Cortex of kidney (tissue), 1 donor: ENCODE results near the gene CCDC171.
A peak's percentile ranks its signal among the peaks of the same experiment; 100 is the strongest.
"Not testable (repeated sequence)": the region's sequence is repeated elsewhere in the genome, so short reads cannot be mapped to it uniquely, and the experiment has no call there.

Source experiments
- DNase-seq: peaks from one replicate; lab custom pipeline; 2025; lab: John Stamatoyannopoulos, UW

Gene CCDC171

DNA sequence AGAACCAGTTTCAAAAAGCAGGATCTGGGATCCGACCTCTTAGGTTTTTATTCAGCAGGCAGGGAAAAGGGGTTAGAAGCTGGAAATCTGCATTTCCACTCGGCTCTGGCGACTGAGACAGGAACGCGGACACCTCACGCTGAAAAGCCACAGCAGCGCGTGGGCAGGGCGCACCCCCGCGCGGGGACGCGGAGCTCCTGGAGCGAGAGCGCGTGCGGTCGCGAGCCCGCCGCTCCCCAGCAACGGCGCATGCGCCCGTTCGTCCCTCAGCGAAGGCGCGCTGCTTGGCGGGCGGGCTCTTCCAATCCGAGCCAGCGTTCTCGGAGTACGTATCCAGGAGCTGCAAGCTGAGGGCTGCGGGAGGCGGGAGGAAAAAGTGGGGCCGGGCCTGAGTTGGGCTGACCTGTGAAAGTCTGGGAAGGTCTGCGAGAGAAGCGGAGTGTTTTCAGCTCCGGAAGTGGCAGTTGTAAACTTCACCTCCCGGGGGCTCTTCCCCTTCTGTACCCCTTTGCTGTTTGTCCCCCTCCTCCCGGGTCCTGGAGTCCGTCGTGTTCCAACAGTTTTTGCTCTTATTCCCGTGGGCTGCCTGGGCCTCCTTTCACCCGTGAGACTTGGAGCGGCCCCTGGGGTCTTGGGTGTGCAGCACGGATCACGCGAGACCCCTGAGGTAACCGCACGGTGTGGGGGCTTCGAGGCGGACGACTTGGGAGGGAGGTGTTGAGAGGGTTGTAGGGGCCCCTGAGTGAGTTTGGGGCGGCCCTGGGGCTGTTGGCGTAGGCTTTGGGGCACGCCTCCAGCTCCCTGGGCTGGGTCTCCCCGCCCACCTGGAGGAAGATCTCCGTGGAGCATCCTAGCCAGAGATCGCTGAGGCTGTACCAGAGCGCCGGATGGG, at the start of gene CCDC171:
TSS of gene CCDC171 (plus strand) at position 408 of the 892 bp plus-strand sequence. CDS start 11,046 bp downstream, outside the sequence.
- peak; percentile 41 for DNase-seq

DNA sequence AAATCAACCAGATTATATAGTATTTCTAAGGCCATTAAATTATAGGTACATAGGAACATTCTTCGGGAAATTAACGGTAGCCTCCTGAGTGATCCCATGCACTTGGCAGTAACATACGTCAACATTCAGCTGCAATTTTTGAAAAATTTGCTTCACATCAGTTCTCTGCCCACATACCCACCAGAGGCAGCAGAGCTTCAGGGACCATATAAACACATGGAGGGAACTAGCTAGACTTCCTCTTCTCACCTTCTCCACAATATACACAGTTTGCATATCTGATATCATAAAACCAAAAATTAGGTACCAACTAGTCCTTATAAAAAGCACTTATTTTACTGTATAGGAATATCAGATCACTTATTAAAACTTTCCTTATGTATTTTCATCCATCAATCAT, 46.9 kb upstream of the CCDC171 start:
- DNase-seq, result no peak

DNA sequence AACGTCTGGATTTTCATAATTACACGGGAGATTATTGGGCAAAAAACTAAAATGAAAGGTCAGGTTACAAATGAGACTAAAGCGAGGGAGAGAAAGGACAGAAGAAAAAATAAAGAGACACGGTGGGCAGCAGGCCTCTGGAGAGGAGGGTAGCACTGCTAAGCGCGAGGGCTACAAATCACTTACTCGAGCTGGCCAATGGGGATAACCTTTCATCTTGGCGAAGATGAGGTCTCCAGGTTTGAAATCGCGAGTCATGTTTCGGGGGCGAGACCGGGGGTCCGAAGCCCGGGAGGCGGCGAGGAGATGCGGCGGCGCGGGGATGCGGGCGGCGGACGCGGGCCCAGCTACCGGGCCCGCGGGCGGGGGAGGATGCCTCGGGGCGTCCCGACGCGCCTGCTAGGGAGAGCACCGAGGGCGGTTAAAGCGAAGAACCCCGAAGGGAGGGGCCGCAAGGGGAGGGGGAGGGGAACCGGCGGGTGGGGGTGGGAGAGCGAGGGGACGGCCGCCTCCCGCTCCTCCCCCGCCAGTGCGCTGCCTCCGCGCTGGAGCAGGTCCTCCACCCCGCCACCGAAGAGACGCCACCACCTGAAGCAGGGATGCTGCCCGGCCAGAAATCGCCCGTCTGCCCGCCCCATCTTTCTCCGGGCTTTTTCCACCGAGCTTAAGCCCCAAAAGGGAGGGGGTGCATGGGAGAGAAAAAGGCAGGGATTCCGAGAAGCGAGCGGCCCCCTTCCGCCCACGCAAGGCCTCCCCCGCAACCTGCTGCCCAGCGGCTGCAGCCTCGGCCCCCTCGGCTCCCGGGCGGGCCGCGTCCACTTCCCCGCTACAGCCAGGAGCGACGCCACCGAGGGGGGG, 42.7 kb upstream of the CCDC171 start:
- DNase-seq, result no peak

DNA sequence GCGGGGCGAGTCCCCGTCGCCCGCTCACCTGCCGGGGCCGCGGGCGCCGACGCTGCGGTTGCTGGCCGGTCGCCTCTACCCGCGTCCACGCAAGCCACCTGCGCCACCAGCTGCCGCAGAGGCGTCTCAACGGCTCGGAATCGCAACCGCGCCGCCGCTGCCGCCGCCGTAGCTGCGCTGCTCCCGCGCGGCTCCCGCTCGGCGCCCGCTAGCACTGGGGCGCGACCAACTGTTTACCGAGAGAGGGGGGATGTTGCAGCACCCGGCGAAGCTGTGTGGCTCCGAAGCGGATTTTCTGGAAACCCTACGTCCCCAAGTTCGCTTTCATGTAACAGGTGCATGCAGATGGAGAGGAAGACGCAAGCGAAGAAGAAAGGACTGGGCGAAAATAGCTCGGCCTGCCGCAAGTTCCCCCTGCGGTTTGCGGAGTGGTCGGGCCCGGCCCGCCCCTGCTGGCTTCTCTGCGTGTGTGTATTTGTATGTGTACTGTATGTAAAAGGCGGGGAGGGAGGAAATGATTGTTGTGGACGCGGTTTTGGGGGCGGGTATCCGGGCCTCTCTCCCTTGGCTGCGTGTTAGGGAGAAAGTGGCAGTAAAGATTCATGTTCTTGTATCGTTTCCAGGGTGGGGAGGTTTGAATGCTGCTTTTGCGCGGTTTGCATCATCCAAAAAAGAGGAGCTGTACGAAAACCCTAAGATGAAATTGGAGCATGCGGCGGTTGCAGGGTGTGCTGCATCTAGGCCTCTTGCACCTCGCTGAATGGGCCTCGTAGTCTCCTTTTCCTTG, 41.9 kb upstream of the CCDC171 start, which contains the start of gene PSIP1:
TSS of gene PSIP1 (minus strand) at position 182 of the 787 bp plus-strand sequence. CDS start 782 bp downstream, outside the sequence.
- no peak for DNase-seq

DNA sequence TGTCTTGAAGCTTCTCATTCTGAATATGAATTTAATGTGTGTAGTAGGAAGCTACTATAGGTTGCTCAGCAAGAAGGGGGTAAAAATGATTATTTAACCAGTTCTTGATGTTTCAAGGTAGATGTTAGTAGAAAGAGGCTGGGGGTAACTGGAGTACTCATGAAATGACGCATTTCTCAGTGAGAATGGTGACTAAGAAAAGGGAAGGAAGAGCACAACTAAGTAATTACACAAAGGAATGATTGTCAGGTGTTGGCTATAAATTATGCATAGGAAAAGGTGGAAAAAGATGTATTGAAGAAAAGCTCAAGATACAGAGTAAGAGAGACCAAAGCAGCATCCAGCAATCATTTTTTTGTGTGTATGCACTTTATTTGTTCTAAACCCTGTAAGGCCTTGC, 40.6 kb upstream of the CCDC171 start:
- DNase-seq, result no peak

DNA sequence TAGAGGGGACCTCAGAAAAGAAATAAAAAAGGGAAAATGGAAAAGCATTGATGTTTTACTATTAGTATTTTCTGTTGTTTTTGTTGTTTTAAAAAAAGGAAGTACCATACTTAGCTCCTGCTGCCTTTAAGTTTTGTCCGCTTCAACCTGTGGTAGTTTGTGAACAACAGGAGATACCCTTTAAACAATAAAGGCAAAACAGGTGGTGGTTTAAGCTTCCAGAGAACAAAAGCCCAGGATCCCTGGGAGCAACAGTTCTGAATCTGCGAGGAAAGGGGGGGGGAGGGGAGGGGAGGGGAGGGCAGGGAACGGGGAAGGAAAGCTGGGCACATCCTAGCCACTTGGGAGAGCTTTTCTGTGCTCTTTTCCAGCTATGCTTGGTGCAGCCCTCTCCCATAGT, 40.0 kb upstream of the CCDC171 start:
- no peak for DNase-seq

DNA sequence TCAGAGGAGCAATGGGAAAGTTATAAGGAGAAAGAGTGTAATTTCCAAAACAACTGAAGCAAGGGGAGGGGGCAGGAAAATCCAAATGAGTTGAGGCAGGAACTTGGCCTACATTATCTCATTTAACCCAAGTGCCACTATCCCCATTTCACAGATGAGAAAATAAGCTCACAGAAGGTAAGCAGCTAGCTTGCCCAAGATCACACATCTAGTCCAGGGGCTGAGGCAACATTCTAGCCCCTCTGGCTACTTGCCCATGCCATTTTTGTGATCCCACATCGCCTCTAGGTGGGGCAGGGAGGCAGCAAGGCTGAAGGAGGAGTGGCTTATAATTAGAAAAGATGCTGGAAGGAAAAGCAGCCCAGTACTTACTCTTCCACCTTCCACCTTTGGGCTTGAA, 39.5 kb upstream of the CCDC171 start:
- no peak for DNase-seq

DNA sequence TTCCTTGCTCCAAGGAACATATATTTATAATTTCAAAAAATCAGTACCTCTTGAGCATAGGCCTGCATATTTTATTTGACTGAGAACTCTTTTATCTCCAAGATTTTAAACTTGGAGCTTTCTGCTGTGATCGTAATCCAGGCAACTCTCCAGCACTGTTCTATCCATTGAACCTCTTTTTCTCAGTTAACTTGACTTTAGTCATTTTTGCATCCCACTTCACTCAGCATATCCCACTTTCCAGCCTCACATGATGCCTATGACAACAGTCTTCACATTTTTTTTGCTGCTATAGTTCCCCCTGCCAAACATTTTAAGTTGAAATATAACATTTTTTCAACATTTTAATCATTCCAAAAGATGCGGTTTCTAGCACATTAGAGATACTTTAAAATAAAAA, 33.0 kb upstream of the CCDC171 start:
- no peak for DNase-seq

DNA sequence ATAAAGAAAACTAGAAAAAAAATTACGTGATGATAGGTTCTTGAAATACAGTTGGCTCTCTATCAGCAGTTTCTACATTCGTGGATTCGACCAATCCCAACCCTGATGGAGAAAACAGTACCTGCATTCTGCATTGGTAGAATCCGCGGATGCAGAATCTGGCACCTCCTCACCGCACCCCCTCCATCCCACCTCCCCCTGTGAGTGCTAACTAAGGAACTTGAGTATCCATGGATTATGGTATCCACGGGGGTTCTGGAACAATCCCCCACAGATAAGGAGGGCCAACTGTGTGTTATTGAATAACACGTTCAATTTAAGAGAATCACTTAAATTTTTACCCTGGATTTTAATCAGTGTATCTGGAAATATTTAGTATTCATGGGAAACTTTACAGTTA, 31.6 kb upstream of the CCDC171 start:
- no peak for DNase-seq

DNA sequence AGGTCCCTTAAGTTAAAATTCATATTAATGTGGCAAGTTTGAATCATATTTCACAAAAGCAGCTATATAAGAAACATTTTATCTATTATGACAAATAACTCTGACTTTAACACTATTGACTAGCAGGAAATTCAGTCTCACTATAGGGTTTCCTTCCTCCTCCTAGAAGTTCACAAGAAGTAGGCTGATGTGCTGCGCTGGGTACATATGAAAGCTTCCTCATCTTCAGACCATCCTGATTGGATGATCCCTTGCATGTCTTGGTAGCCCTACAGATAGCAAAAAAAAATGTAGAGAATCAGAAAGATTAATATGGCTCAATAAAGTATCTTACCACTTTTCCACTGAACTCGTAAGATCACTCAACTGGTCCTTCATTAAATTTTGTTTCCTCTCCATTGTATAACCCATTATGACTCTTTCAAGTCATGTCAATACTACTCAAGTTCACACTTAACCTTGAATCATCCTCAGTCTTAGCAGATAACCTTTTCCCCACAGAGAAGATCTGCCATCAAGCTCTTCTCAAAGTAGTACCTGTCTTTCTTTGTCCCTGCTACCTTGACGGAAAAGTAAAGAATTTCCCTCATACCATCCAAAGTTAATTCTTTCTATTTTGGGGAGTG, 30.6 kb upstream of the CCDC171 start:
- DNase-seq, result no peak

DNA sequence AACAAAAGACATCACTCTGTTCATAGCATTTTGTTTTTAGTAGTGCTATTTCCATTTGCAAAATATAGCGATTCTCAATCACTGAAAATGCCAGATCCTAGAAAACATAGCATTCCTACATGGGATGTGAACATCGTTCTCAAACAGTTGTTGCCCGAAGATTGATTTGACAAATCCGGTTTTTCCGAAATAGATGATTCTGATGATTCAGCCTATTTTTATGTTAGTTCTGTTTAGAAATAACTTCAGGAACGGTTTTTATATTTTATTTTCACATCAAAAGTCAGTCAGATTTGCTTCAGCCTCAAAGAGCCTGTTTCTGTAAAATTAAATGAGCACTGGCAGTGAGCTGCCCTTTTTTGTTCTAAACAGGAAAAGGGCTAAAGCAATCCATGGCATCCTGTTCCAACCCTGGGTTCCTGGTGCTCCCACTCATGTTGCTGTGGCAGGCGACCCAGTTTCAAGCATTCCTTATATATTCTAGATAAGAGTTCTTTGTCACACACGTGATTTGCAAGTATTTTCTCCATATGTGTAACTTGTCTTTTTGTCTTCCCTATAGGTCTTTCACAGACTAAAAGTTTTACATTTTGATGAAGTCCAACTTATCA, 27.9 kb upstream of the CCDC171 start:
- DNase-seq, result no peak

DNA sequence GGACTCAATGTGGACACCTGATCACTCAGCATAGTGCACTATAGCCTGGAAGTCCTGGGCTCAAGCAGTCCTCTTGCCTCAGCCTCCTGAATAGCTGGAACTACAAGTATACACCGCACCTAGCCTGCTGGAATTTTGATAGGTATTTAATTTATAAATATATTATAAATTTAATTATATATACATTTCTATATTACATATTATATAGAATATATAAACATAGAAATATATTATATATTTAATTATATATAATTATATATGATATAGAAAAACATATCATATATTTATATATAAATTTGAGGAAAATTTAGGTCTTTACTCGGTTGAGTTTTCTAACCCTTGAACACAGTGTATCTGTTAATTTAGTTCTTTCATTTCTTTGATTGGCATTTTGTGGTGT, 26.9 kb upstream of the CCDC171 start:
- no peak for DNase-seq

DNA sequence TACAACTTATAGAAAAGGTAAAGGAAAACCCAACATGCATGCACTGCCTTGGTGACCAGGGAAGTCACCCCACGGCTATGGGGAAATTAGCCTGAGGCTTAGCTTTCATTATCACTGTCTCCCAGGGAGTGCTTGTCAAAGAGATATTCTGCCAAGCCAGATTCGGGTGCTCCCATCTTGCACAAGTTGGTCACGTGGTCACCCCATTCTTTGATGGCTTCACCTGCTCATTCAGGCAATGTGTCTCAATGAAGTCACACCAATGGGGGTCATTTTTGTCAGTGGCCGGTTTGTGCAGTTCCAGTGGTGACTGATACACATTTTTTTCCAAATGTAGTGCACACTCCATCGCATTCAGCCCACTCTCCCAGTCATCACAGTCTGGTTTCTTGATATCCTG, 25.8 kb upstream of the CCDC171 start:
- DNase-seq, result not testable (repeated sequence)

DNA sequence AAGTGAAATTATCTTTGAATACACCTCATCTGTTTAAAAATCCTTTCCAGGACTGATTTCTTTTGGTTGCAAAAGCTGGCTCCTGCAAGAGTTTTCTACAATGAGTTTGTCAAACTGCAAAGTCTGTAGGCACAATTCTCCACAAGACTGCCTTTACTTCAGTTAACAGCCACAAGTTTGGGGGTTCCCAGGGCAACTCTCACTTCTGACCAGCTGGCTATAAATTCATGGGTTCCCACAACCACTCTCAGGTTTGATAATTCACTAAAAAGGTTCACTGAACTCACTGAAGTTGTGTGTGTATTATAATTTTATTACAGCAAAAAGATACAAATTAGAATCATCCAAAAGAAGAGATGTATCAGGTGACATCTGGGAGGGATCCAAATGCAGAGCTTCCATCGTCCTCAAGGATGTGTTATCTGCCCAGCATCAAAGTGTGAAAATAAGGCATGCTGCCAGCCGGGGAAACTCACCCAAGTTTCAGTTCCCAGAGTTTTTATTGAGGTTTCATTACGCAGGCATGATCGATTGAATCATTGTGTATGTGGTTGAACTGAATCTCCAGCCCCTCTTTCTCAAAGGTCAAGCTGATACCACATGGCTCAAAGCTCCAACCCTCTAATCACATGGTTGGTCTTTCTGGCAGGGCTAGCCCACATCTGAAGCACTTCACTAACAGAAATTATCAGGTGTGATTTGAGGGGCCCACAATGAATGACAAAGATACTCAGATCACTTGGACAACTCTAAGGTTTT, 23.1 kb upstream of the CCDC171 start:
- no peak for DNase-seq

DNA sequence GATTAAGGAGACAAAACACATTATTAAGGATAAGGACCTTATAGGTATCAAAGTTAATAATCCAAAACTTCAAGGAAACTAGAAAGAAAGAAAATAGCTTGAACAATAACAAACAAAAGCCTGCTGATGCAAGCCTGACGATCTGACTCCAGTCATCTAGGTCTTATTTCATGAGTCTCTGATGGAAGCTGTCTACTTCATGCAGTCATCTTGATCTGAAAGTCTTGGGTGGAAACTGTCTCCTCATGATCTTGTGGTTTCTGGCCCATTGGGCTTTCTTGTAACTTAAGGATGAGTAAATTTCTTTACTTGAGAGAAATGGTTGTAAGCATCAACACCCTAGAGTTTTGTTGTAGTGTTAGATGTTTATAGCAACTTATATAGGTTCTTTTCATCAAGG, 21.5 kb upstream of the CCDC171 start:
- DNase-seq, result no peak

DNA sequence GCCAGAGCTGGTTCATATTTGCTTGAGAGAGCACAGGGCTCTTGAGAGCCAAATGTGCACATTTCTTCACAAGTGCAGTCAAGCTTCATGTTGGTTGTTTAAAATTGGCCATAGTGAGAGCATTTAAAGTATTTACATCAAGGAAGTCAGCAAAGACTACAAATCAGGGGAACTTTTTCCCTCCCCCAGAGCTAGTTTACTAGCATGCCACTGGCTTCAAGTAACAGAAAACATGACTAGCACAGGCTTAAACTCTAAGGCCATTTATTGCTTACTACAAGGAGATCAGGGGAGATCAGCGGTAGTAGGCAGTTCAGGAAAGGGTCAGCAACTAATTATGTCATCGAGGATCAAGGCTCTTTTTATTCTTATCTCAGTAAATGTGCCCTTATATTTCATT, 11.0 kb upstream of the CCDC171 start:
- DNase-seq, result no peak

DNA sequence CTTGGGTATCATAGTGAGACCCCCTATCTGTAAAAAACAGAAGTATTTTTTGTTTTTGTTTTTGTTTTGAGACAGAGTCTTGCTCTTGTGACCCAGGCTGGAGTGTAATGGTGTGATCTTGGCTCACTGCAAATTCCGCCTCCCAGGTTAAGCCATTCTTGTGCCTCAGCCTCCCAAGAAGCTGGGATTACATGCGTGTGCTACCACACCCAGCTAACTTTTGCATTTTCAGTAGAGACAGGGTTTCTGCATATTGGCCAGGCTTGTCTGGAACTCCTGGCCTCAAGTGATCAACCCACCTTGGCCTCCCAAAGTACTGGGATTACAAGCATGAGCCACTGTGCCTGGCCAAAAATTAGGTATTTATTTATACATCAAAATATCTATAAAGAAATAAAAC, 10.2 kb upstream of the CCDC171 start:
- DNase-seq, result no peak

DNA sequence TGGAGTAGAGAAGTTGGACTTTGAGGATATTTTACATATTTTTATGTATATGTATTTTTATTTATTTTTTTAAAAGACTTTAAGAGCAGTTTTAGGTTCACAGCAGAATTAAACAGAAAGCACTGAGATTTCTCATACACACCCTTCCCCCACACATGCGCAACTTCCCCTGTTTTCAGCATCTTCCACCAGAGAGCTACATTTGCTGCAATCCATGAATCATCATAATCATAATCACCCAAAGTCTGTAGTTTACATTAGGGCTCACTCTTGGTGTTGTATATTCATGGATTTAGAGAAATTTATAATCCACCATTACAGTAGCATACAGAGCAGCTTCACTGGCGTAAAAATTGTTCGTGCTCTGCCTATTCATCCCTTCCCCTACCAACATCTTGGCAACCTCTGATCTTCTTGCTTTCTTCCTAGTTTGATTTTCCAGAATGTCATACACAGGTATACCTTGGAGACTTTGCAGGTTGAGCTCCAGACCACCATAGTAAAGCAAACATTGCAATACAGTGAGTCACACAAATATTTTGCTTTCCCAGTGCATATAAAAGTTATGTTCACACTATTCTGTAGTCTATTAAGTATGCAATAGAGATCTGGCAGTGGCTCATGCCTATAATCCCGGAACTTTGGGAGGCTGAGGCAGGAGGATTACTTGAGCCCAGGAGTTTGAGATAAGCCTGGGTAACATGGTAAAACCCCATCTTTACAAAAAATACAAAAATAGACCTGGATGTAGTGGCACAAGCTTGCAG, 9.6 kb upstream of the CCDC171 start:
- no peak for DNase-seq

DNA sequence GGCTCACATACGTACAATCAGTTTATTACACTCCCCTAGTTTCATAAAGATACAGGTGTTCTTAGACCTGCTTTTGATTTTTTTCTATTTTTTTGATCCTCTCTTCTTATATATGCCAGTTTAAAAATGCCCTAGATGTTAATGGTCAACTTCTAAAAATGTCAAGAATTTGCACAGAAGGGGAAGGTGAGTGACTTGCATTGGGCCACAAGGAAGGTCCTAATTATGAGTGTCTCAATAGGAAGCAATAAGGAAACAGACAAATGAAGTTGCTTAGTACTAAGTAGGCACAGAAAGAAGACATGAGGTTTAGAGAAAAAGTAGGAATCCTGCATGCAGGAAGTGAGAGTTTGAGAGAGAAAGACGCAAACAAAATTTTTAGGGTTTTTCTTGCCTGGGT, 3.2 kb upstream of the CCDC171 start:
- DNase-seq, result no peak

DNA sequence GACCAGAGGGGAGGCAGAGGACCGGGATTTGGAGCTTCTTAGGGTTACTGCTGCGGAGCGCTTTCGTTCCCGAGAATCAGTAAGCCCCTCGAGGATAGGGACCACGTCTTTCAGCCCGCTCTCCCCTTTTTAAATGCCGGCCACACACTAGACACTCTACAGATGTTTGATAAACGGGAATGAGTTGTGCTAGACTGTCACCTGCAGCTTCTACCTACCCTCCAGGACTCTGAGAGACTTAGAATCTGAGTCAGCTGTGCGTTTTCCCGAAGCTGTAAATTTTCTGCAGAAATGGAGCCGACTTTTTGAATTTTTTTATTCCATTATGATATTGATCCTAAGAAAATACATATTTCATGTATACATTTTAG, 670 bp downstream of the CCDC171 start:
- DNase-seq, result no peak
